HEK293T (cell line): ENCODE measurements around the gene PCDHGA7.
"Not testable (repeated sequence)": the region's sequence is repeated elsewhere in the genome, so short reads cannot be mapped to it uniquely, and the experiment has no call there.

Experiments used
- CTCF ChIA-PET: fragments of 350-600 bp; formaldehyde crosslinking; extraction: SDS; loops from one replicate; lab custom pipeline; 2021; ENCODE audit warnings: antibody characterized with exemption, inconsistent platforms; lab: Yijun Ruan, JAX
- POLR2A ChIA-PET: fragments of 350-600 bp; formaldehyde crosslinking; extraction: SDS; loops from one replicate; lab custom pipeline; 2020; ENCODE audit warnings: antibody characterized with exemption, inconsistent platforms; lab: Yijun Ruan, JAX
- DNase-seq: peaks from one replicate; pipeline ENCODE4 v3.0.0; 2012; ENCODE audit warnings: mixed read lengths; ENCODE audit errors: extremely low spot score
- ARNT ChIP-seq: fragments of 450-650 bp; IDR thresholded peaks from 2 replicates; pipeline ENCODE4 v1.6.1; 2017; ENCODE audit warnings: mild to moderate bottlenecking
- BHLHE40 ChIP-seq: fragments of 450-650 bp; IDR thresholded peaks from 2 replicates; pipeline ENCODE4 v1.6.1; 2016; ENCODE audit warnings: mild to moderate bottlenecking, moderate library complexity, borderline replicate concordance
- CTBP1 ChIP-seq: fragments of 450-650 bp; IDR thresholded peaks from 2 replicates; pipeline ENCODE4 v1.6.1; 2016; ENCODE audit warnings: borderline replicate concordance
- ELF4 ChIP-seq: fragments of 450-650 bp; IDR thresholded peaks from 2 replicates; pipeline ENCODE4 v1.6.1; 2017; ENCODE audit warnings: antibody characterized with exemption
- FOXA1 ChIP-seq: fragments of 450-650 bp; IDR thresholded peaks from 2 replicates; pipeline ENCODE4 v1.6.1; 2016; ENCODE audit warnings: mild to moderate bottlenecking
- FOXK2 ChIP-seq: fragments of 450-650 bp; IDR thresholded peaks from 2 replicates; pipeline ENCODE4 v1.6.1; 2016; ENCODE audit warnings: mild to moderate bottlenecking
- FOXM1 ChIP-seq: fragments of 450-650 bp; IDR thresholded peaks from 2 replicates; pipeline ENCODE4 v1.6.1; 2017; ENCODE audit warnings: mild to moderate bottlenecking, borderline replicate concordance
- HDGF ChIP-seq: fragments of 450-650 bp; IDR thresholded peaks from 2 replicates; pipeline ENCODE4 v1.6.1; 2017; ENCODE audit warnings: antibody characterized with exemption, borderline replicate concordance
- L3MBTL2 ChIP-seq: fragments of 450-650 bp; conservative IDR thresholded peaks from 2 replicates; pipeline ENCODE4 v1.6.1; 2016; ENCODE audit warnings: mild to moderate bottlenecking
- LEF1 ChIP-seq: fragments of 450-650 bp; IDR thresholded peaks from 2 replicates; pipeline ENCODE4 v1.6.1; 2017; ENCODE audit warnings: mild to moderate bottlenecking, borderline replicate concordance
- NFRKB ChIP-seq: fragments of 450-650 bp; IDR thresholded peaks from 2 replicates; pipeline ENCODE4 v1.6.1; 2016; ENCODE audit warnings: mild to moderate bottlenecking, moderate library complexity
- PKNOX1 ChIP-seq: fragments of 450-650 bp; IDR thresholded peaks from 2 replicates; pipeline ENCODE4 v1.6.1; 2016
- SP1 ChIP-seq: fragments of 450-650 bp; IDR thresholded peaks from 2 replicates; pipeline ENCODE4 v1.6.1; 2017
- SUZ12 ChIP-seq: fragments of 450-650 bp; IDR thresholded peaks from 2 replicates; pipeline ENCODE4 v1.6.1; 2016; ENCODE audit warnings: mild to moderate bottlenecking
- TARDBP ChIP-seq: fragments of 450-650 bp; IDR thresholded peaks from 2 replicates; pipeline ENCODE4 v1.6.1; 2016
- ZNF384 ChIP-seq: fragments of 450-650 bp; IDR thresholded peaks from 2 replicates; pipeline ENCODE4 v1.6.1; 2016

PCDHGA7 gene

DNA sequence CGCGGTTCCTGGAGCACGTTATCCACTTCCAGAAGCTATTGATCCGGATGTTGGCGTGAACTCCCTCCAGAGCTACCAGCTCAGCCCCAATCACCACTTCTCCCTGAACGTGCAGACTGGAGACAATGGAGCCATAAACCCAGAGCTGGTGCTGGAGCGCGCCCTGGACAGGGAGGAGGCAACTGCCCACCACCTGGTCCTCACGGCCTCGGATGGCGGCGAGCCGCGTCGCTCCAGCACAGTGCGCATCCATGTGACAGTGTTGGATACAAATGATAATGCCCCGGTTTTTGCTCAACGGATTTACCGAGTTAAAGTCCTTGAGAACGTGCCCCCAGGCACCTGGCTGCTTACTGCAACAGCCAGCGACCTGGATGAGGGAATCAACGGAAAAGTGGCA, 20.8 kb downstream of the PCDHGA7 start:
- TF ChIP-seq LEF1: no peak
- TF ChIP-seq ZNF384: no peak
- DNase-seq: no peak
- POLR2A ChIA-PET: no interaction called here
- CTCF ChIA-PET: no interaction called here

DNA sequence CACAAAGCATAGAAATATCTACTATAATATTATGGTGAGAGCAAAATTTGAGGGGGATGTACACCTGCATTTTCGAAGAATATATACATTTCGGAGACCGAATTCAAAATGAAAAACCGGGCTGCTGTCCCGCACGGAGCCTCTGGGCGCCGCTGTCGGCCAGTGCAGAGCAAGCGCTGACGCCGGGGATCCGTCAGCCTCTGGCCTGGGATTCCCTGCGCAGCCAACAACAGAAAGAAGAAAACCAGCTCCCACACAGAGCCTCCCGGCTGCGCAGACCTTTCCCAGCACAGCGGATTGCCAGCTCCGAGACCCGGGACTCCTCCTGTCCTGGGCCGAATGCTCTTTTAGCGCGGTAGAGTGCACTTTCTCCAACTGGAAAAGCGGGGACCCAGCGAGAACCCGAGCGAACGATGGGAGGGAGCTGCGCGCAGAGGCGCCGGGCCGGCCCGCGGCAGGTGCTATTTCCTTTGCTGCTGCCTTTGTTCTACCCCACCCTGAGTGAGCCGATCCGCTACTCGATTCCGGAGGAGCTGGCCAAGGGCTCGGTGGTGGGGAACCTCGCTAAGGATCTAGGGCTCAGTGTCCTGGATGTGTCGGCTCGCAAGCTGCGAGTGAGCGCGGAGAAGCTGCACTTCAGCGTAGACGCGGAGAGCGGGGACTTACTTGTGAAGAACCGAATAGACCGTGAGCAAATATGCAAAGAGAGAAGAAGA, 25.4 kb downstream of the PCDHGA7 start, which contains the start of gene PCDHGB6:
Gene PCDHGB6, plus strand, starts transcription at position 232 of the 716 bp plus-strand sequence. Its CDS starts 182 bp downstream, at position 414.
- CTCF ChIA-PET, POLR2A ChIA-PET, DNase-seq: not testable (repeated sequence)

- TF ChIP-seq FOXK2 (no peak), FOXM1 (no peak), SUZ12 (no peak), PKNOX1 (no peak), FOXA1 (no peak), CTBP1 (no peak), ELF4 (no peak), HDGF (no peak), LEF1 (no peak), NFRKB (no peak), ARNT (no peak), BHLHE40 (no peak), TARDBP (no peak), L3MBTL2 (no peak), ZNF384 (no peak), SP1 (no peak)
- no peak for DNase-seq
- ChIA-PET POLR2A (no interaction called here), CTCF (no interaction called here)
These were observed 27.2 kb downstream of the PCDHGA7 start for GRCh38 chr5:141409598-141410306.

- no peak for DNase-seq
- TF ChIP-seq FOXK2 (no peak), ARNT (no peak), TARDBP (no peak), FOXA1 (no peak), BHLHE40 (no peak), LEF1 (no peak), L3MBTL2 (no peak)
- ChIA-PET POLR2A (no interaction called here), CTCF (interaction anchor here (0.7 kb wide), 1 partner anchor 104 kb away, joined by 8 read pairs; no protein-coding TSS in a partner anchor)
These were observed 29.0 kb downstream of the PCDHGA7 start for GRCh38 chr5:141411575-141411974.

DNA sequence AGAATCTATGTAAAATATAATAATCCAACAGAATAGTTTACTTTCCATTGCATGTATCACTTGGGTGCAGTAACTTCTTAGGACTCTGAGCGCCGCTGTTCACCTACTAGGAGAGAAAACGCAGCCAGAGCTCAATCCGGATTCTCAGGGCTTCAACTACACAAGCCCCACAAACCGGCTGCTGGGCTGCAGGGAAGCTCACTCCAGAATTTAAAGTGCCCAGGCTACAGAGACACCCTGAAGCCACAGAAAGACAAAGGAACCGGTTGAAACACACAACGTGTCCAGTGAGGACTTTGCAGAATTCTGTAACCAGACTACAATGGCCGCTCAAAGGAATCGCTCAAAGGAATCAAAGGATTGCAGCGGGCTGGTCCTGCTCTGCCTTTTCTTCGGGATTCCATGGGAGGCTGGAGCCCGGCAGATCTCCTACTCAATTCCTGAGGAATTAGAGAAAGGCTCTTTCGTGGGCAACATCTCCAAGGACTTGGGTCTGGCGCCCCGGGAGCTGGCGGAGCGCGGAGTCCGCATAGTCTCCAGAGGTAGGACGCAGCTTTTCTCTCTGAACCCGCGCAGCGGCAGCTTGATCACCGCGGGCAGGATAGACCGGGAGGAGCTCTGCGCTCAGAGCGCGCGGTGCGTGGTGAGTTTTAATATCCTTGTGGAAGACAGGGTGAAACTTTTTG, 30.5 kb downstream of the PCDHGA7 start, which contains the start of gene PCDHGA10:
Gene PCDHGA10, plus strand, starts transcription at position 134 of the 686 bp plus-strand sequence. Its CDS starts 189 bp downstream, at position 323.
- POLR2A ChIA-PET: no interaction called here
- TF ChIP-seq FOXK2 (no peak), NFRKB (no peak), LEF1 (no peak), FOXM1 (no peak)
- CTCF ChIA-PET: interaction anchor here (0.7 to 1.7 kb wide), 5 partner anchors 8 to 424 kb away, joined by 3 to 11 read pairs (median 5); partner anchors contain the start of genes PCDHGA11 and TAF7
- peak; percentile 45 for DNase-seq

- ChIA-PET POLR2A (no interaction called here), CTCF (interaction anchor here (1.7 kb wide), 2 partner anchors 7 to 150 kb away, joined by 8 to 11 read pairs; partner anchors contain the start of gene PCDHGA11)
- no peak for TF ChIP-seq SUZ12
- TF ChIP-seq ZNF384: no peak
- no peak for TF ChIP-seq TARDBP
- no peak for TF ChIP-seq LEF1
- TF ChIP-seq PKNOX1: no peak
- no peak for TF ChIP-seq L3MBTL2
- TF ChIP-seq HDGF: no peak
- no peak for TF ChIP-seq SP1
- TF ChIP-seq FOXM1: no peak
- TF ChIP-seq FOXK2: no peak
- TF ChIP-seq BHLHE40: no peak
- no peak for TF ChIP-seq CTBP1
- TF ChIP-seq NFRKB: no peak
- DNase-seq: no peak
These were observed 31.1 kb downstream of the PCDHGA7 start for GRCh38 chr5:141413540-141414069.

DNA sequence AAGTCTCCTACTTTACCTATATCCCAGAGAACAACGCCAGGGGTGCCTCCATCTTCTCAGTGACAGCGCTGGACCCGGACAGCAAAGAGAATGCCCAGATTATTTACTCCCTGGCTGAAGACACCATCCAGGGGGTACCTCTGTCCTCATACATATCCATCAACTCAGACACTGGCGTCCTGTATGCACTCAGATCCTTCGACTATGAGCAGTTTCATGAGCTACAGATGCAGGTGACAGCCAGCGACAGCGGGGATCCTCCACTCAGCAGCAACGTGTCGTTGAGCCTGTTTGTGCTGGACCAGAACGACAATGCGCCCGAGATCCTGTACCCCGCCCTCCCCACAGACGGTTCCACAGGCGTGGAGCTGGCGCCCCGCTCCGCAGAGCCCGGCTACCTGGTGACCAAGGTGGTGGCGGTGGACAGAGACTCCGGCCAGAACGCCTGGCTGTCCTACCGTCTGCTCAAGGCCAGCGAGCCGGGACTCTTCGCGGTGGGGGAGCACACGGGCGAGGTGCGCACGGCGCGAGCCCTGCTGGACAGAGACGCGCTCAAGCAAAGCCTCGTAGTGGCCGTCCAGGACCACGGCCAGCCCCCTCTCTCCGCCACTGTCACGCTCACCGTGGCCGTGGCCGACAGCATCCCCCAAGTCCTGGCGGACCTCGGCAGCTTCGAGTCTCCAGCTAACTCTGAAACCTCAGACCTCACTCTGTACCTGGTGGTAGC, 32.2 kb downstream of the PCDHGA7 start:
- POLR2A ChIA-PET, CTCF ChIA-PET: not testable (repeated sequence)

GRCh38 chr5:141415275-141415618, 32.7 kb downstream of the PCDHGA7 start:
- DNase-seq, CTCF ChIA-PET, POLR2A ChIA-PET: not testable (repeated sequence)

More for the DNA sequence above, 32.2 kb downstream of the PCDHGA7 start:
- DNase-seq: not testable (repeated sequence)

DNA sequence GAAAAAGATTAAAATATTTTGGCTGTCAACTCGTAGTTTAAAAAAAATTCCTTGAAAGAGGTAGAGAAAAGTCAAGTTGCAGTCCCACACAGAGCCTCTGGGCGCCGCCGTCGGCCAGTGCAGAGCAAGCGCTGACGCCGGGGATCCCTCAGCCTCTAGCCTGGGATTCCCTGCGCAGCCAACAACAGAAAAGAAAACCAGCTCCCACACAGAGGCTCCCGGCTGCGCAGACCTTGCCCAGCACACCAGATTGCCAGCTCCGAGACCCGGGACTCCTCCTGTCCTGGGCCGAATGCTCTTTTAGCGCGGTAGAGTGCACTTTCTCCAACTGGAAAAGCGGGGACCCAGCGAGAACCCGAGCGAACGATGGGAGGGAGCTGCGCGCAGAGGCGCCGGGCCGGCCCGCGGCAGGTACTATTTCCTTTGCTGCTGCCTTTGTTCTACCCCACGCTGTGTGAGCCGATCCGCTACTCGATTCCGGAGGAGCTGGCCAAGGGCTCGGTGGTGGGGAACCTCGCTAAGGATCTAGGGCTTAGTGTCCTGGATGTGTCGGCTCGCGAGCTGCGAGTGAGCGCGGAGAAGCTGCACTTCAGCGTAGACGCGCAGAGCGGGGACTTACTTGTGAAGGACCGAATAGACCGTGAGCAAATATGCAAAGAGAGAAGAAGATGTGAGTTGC, 35.1 kb downstream of the PCDHGA7 start, which contains the start of gene PCDHGB7:
Gene PCDHGB7, plus strand, starts transcription at position 184 of the 679 bp plus-strand sequence. Its CDS starts 183 bp downstream, at position 367.
- DNase-seq: peak; percentile 53
- POLR2A ChIA-PET: not testable (repeated sequence)
- CTCF ChIA-PET: interaction anchor here (0.6 to 1.1 kb wide), 7 partner anchors 11 to 221 kb away, joined by 3 to 4 read pairs (median 3); partner anchors contain the start of genes PCDHB14 and PCDHGC3
